HG02943 (cell line): ENCODE measurements around the gene CENPN.
A peak's percentile ranks its signal among the peaks of the same experiment; 100 is the strongest.

Source experiments
- ATAC-seq: cut with Tn5 transposase; IDR thresholded peaks from one replicate; pipeline ENCODE4 v1.9.1; 2021; ENCODE audit warnings: mild to moderate bottlenecking, low read depth, moderate library complexity; ENCODE audit not compliant: unreplicated experiment

Gene CENPN

DNA sequence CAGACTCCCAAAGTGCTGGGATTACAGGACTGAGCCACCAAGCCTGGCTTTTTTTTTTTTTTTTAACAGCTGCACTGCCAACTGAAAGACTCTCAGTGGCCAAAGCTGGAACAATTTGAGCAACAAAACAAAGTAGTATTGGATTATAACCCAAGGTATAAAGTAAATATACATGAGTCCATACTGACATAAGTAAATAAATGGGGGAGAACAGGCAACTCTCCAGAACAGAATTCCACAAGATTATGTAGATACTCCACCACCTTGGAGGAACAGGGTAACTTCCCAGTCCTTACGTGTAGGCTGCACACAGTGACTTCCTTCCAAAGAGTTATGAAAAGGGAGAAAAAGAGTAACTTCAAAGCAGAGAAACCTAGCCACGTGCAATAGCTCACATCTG lies 16.0 kb upstream of the CENPN start:
- no peak for ATAC-seq

DNA sequence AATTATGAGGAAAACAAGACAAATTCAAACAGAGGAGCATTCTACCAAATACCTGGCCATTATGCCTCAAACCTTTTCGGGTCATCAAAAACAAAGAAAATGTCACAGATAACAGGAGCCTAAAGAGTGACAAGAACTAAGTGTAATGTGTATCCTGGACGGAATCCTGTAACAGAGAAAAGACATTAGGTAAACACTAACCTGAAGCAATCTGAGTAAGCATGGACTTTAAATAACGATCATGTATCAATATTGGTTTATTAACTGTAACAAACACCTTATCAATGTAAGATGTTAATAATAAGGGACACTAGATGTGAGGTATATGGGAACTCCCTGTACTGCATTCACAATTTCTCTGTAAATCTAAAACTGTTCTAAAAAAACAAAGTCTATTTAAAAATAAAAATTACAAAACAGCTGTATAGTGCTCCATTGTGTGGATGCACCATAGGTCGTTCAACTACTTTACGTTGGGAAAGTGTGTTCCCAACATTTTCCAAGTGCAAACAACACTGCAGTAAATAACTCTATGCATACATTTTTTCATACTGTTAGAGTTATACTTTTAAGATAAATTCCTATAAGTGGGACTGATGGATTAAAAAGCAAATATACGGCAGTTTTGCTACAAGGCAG lies 15.1 kb upstream of the CENPN start:
- ATAC-seq: no peak

- ATAC-seq: no peak
Observed at GRCh38 chr16:80992676-80993293, 14.2 kb upstream of the CENPN start.

DNA sequence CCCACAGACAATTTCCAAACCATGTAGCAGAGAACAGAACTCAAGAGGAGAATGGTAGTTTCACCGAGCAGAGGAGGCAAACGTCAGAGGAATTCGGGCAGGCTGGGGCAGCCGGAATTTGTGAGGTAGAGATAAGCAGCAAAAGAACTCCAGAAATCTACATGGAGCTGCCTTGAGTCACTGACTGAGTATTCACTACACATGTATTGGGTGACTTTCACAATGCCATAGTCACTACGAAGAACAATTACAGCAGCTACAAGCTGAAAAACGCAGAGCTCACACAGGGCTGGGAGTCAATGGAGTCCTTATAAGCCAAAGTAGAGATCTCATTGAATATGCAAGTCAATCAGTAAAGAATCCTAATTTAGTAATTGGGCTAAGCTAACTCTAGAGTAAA lies 13.7 kb upstream of the CENPN start:
- no peak for ATAC-seq

DNA sequence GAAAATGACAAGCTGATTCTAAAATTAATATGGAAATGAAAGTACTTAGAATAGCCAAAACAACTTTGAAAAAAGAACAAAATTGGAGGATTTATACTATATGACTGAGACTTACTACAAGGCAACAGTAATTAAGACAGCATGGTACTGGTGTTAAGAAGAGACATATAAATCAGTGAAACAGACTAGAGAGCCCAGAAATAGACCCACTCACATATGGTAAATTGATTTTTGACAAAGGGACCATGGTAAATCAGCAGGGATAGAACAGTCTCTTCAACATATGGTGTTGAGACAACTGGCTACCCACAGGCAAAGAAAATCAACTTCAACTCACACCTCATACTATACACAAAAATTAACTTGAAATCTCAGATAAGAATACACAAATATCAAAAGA lies 13.2 kb upstream of the CENPN start:
- no peak for ATAC-seq

DNA sequence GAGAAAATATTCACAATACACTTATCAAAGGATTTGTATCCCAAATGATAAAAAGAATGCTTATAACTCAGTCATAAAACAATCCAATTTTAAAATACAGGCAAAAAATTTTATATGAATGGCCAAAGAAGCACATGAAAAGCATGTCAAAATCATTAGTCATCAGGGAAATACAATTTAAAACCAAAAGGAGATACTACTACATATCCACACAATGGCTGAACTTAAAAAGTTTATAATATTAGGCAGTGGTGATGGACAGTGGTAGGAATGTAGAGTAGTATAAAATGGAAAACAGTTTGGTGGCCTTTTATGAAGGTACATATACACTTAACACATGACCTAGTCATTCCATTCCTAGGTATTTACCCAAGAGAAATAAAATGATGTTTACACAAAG lies 12.6 kb upstream of the CENPN start:
- ATAC-seq: no peak

GRCh38 chr16:80996688-80997138 lies 10.3 kb upstream of the CENPN start:
- ATAC-seq: no peak

GRCh38 chr16:80997139-80997798 lies 9.7 kb upstream of the CENPN start:
- peak; percentile 54 for ATAC-seq

DNA sequence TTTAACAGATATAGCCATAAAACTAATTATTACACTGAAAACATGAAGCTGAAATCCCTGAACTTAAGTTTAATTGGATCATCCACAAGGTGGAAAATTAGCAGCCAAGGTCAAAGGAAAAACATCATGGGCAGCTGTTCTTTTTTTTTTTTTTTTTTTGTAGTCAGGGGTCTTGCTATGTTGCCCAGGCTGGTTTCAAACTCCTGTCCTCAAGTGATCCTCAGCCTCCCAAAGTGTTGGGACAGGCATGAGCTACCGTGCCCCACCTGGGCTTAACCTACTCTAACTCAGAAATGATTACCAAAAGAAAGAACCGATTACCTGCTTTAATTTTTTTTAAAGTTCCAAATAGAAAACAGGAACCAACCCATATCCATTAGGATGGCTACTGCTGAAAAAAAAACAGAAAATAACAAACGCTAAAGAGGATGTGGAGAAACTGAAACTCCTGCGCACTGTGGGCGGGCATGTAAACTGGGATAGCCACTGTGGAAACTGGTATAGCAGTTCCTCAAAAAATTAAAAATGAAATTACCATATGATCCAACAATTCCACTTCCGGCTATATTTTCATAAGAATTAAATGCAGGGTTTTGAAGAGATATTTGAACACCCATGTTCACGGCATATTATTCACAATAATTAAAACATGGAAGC lies 8.9 kb upstream of the CENPN start:
- no peak for ATAC-seq

DNA sequence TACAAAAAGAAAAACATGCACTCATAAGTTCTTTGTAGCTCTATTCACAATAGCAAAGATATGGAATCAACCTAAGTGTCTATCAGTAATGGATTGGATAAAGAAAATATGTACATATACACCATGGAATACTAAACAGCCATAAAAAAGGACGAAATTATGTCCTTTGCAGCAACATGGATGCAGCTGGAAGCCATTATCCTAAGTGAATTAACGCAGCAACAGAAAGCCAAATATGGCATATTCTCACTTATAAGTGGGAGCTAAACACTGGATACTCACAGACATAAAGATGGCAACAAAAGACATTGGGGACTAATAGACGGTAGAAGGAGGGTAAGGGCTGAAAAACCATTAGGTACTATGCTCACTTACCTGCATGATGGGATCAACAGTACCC lies 6.1 kb upstream of the CENPN start:
- ATAC-seq: no peak

DNA sequence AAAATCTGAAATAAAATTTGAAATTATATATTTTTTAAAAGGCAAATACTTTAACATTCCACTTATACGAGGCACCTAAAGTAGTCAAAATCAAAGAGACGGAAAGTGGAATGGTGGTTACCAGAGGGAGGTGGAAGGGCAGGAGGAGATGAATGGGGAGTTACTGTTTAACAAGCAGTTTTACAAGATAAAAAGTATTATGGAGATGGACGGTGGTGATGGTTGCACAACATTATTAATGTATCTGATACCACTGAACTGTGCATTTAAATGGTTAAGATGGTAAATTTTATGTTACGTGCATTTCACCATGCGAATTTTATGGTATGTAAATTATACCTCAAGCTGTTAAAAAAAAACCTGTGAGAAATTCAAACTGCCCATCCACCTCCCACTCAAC lies 5.7 kb upstream of the CENPN start:
- ATAC-seq: no peak

GRCh38 chr16:81003064-81003463 lies 4.0 kb upstream of the CENPN start:
- no peak for ATAC-seq

GRCh38 chr16:81003610-81004460 lies 3.2 kb upstream of the CENPN start:
- ATAC-seq: no peak

DNA sequence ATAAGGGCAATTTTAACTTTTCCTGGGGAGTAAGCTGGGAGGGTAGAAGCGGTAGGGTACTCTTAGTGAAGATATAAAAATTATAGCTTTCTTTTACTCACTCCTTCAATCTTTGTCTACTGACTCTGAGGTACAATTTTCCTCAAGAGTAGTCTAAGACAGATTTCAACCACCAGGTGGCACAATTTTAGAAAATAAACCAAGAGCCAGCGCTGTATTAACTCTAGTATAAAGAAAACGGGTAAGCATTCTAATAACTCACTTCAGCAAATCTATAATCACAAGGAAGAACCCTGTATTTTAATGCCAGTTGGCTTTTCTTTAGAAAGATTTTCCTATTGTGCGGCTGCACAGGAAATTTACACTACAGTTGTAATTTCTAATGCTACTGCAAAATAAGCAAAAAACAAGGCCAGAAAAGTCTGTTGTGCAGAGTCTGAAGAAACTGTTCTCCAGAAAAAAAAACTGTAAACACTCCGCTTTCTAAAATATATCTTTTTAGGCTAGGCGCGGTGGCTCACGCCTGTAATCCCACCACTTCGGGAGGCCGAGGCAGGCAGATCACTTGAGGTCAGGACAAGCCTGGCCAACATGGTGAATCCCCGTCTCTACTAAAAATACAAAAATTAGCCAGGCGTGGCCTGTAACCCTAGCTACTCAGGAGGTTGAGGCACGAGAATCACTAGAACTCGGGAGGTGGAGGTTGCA lies 2.2 kb upstream of the CENPN start:
- ATAC-seq: no peak

DNA sequence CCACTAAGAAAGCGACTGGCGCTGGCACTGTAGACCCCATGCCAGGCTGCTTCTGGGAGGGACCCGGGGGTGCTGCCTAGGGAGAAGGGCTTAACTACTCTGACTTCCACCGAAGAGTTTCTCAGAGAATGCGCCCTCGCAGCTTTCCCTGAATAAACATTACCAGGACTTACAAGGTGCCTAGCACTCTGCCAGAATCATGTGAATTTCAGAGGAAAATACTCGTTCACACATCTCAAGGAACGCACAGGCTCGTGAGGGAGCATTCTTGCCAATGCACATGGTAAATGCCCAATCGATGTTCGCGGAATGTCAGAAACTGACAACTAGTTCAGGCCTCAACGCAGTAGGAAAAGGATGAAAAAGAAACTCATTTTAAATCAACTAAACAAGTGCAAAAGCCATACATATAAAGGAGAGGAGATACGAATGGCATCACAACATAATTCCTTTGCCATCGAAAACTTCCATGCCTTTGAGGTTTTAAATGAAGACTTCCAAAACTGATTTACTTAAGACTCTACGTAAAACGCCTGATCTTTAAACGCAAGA lies 1.3 kb upstream of the CENPN start:
- no peak for ATAC-seq

DNA sequence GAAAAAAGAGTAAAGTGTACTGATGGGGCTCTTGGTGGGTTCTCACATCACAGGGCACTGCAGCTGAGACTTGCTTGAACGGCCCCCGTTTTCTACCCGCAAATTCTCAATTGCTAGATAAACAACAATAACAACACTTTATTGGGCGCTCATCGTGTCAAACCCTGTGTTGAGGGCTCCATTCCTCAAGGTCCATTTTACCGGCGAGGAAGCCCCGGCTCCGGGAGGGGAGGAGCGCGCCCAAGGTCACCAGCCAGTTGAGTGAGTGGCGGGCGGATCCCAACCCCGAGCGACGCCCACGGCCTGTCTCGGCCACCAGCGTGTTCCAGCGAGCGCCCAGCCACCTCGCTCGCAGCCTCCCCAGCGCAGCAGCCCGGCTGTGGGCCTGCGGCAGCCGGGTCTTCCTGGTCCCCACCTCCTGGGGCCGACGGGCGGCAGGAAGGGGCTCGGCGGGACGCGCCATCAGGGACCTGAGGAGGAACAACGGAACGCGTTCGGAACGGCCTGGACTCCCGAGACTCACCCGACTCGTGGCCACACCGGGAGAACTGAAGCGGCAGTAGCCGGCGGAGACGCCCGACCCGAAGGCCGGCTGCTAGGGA lies 702 bp upstream of the CENPN start:
- peak; percentile 32 for ATAC-seq

- no peak for ATAC-seq
Observed at GRCh38 chr16:81008505-81008789, 1.4 kb downstream of the CENPN start.

DNA sequence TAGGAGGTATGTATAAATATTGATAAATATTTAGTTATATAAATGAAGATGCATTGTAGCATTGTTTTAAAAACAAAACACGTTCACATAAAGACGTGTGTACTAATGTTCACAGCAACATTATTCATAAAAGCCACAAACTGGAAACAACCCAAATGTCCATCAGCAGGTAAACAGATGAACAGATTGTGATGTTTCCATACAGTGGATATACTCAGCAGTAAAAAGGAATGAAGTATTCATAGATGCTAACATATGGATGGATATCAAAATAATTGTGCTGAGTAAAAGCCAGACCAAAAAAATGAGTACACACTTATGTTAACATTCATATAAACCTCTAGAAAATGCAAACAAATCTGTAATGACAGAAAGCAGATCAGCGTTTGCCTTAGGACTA lies 6.0 kb downstream of the CENPN start:
- ATAC-seq: no peak

GRCh38 chr16:81014672-81015071 lies 7.7 kb downstream of the CENPN start:
- no peak for ATAC-seq

GRCh38 chr16:81018496-81018895 lies 11.5 kb downstream of the CENPN start:
- no peak for ATAC-seq
